DMS79 treated with DMSO at 0.1 percent for 48 hours (cell line): Measurements from ENCODE around the gene PPP1R9B.

Experiments used
- DNase-seq: peaks from one replicate; lab custom pipeline; 2025; lab: John Stamatoyannopoulos, UW

Gene PPP1R9B

DNA sequence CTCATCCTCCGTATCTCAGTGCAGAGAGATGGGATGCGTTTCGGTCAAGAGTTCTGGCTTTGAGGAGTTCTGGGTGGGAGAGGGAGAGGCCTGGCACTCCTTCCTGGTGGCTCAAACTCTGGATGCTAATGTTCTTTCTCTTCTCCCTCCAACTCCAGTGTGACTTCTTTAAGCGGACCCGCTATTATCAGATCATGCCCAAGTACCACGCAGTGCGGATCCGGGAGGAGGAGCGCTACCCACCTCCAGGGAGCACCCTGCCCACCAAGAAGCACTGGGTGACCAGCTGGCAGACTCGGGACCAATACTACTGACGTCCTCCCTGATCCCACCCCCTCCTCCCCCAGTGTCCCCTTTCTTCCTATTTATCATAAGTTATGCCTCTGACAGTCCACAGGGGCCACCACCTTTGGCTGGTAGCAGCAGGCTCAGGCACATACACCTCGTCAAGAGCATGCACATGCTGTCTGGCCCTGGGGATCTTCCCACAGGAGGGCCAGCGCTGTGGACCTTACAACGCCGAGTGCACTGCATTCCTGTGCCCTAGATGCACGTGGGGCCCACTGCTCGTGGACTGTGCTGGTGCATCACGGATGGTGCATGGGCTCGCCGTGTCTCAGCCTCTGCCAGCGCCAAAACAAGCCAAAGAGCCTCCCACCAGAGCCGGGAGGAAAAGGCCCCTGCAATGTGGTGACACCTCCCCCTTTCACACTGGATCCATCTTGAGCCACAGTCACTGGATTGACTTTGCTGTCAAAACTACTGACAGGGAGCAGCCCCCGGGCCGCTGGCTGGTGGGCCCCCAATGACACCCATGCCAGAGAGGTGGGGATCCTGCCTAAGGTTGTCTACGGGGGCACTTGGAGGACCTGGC, 61.3 kb downstream of the PPP1R9B start:
- DNase-seq, result no peak

DNA sequence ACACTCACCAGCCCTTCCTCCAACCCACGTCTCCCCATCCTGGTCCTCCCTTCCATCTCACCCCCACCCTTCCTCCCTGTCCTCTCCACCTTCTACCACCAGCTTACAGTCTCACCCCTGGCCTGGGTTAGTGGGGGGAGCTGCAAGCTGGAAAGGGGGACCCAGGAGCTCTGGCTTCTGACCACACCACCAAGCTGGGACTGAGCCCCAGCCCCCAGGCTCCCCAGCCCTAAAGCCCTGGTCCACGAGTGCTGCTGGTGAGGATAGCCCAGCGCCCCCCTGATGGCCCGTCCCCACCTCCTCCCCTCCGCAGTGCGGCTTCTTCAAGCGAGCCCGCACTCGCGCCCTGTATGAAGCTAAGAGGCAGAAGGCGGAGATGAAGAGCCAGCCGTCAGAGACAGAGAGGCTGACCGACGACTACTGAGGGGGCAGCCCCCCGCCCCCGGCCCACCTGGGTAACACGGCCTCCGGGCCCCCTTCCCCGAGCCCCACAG, 62.5 kb downstream of the PPP1R9B start:
- DNase-seq, result no peak

DNA sequence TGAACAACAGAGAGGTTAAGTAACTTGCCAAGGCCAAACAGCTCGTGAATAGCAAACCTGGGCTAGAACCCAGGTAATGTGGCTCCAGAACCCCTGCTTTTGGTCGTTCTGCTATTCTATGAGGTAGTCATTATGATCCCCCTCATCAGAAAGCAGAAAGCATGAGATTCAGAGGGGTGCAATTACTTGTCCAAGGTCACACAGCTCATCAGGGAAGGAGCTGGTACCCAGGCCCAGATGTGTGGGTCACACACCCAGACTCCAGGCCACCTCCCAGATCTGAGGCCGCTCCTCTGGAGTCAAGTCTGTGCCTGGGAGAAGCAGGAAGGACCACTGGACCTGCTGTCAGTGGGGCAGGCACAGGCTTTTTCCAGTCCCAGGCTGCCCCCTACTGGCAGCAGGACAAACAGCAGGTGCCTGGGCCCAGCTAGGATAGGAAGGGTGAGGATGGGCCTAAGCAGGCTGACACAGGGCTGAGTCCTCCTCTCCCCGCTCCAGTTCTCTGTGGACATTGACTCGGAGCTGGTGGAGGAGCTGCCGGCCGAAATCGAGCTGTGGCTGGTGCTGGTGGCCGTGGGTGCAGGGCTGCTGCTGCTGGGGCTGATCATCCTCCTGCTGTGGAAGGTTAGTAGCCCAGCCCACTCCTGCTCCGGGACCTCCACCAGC, 63.1 kb downstream of the PPP1R9B start:
- DNase-seq, result peak; percentile 15
